Stimulated activated CD8-positive, alpha-beta memory T cell treated with anti-CD3 and anti-CD28 coated beads, Interleukin-4, amount 100 ng/mL, for 24 hours (primary cell): Measurements from ENCODE around the gene ELL.
"Not testable (repeated sequence)": the region's sequence is repeated elsewhere in the genome, so short reads cannot be mapped to it uniquely, and the experiment has no call there.

ENCODE experiments used
- DNase-seq: peaks from one replicate; pipeline ENCODE4 v3.0.0-alpha.2; 2020; ENCODE audit warnings: low read depth

Gene ELL

GRCh38 chr19:18521692-18522123, at the start of gene ELL:
ELL (minus strand) TSS chr19:18522070; CDS start chr19:18522055, 15 bp downstream.
- DNase-seq = no peak

- DNase-seq = no peak
Observed at GRCh38 chr19:18568367-18568766, 46.5 kb upstream of the ELL start.

DNA sequence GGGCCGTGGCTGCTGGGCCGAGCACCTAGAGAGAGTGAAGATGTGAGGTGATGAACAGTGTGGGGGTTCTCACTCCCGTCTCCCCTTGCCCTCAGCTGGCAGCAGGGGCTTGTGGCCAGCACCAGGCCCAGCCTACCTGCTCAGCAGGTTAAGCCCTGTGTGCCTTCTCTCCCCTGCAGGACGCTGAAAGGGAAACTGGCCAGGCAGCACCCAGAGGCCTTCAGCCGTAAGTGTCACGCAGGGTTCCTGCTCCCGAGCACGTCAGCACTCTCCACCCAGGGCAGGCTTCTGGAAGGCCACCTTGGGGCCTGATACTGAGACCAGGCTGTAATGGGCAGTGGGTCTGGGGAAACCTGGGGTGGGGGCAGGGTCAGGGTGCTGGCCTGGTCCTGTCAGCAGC, 45.1 kb upstream of the ELL start:
- DNase-seq = no peak

- no peak for DNase-seq
Observed at GRCh38 chr19:18562086-18562485, 40.2 kb upstream of the ELL start.

DNA sequence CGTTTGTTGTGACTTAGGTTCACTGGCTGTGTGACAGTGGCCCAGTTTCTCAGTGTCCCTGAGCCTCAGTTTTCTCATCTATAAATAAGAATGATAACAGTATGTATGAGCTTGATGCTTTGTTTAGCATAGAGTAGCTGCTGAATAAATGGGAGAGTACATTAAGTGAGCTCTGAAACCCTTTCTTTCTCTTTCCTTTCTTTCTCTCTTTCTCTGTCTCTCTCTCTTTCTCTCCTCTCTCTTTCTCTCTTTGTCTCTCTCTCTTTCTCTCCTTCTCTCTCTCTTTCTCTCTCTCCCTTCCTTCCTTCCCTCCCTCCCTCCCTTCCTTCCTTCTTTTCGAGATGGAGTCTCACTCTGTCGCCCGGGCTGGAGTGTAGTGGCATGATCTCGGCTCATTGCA, 37.8 kb upstream of the ELL start:
- no peak for DNase-seq

GRCh38 chr19:18558604-18559003, 36.7 kb upstream of the ELL start:
- DNase-seq = no peak

GRCh38 chr19:18558202-18558555, 36.3 kb upstream of the ELL start:
- DNase-seq = no peak

- peak; percentile 95 for DNase-seq
Observed at GRCh38 chr19:18557411-18558201, 35.7 kb upstream of the ELL start, which contains the start of gene KXD1. KXD1 (plus strand) TSS chr19:18557870; CDS start chr19:18562057, 4,187 bp downstream.

- DNase-seq = no peak
Observed at GRCh38 chr19:18551631-18552030, 29.8 kb upstream of the ELL start.

DNA sequence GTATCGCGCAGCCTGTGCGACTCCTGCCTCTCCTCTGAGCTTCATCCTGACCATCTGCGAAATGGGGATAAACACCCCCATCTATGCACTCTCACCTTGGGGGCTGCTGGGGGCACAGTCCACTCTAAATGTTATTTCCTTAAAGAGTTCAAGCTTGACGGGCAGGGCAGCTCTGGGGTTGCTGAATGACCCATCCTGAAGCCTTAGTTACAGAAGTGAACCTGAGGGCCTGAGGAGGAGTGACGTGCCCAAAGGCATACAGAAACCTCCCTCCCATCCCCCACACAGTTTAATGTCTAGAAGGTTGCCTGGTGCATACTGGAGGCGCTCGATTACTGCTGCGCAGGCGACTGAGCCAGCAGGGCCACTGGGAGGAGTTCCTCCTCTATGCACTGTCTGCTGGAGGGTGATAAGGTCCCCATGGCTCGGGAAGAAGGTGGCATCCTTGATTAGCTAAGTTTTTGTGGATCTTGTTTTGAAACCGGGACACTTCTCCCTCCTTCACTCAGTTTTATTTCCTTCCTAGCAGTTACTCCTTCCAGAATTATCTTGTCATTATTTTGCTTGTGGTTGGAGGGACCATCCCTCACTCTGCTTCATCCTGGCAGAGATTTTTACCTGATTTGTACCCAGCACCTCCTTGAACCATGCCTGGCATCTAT, 22.1 kb upstream of the ELL start:
- no peak for DNase-seq

DNA sequence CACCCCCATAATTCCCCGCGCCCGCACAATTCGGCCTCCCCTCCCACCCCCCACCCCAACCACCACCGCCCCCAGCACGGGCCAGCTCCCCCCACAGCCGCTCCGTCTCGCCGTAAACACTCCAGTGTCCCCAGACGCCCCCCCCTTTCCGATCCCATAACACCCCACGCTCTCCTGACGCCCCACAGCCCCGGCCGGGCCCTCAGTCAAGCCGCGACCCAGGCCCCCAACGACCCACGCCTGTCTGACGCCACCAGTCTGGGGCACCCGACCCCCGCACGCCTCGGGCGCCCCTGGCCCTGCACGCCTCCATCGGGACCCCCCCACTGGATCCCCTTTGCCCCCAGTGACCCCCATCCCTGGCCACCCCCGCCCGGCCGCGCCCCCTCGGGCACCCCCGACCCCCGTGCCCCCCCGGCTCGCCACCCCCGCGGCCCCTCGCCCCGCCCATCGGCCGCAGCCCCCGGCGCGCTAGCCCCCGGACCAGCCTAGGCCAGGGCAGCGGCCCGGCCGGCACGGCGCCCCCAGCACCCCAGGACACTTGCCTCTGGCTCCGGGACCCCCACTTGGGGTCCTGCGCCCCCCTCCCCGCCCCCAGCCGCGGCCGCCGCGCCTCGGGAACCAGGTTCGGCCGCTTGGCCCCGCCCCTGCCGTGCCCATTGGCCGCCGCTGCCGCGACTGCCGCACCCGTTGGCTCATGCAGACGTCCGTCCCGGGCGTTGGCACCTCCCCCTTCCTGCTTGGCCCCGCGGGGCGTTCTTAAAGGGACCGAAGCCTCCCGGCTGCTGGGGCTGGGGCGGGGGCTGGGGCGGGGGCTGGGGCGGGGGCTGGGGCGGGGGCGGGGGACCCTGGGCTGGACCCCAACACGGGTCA, 21.3 kb upstream of the ELL start, which contains the start of gene FKBP8:
TSS of gene FKBP8 (minus strand) at position 633 of the 873 bp plus-strand sequence. CDS start 1,603 bp downstream, outside the sequence.
- DNase-seq = peak; percentile 90

DNA sequence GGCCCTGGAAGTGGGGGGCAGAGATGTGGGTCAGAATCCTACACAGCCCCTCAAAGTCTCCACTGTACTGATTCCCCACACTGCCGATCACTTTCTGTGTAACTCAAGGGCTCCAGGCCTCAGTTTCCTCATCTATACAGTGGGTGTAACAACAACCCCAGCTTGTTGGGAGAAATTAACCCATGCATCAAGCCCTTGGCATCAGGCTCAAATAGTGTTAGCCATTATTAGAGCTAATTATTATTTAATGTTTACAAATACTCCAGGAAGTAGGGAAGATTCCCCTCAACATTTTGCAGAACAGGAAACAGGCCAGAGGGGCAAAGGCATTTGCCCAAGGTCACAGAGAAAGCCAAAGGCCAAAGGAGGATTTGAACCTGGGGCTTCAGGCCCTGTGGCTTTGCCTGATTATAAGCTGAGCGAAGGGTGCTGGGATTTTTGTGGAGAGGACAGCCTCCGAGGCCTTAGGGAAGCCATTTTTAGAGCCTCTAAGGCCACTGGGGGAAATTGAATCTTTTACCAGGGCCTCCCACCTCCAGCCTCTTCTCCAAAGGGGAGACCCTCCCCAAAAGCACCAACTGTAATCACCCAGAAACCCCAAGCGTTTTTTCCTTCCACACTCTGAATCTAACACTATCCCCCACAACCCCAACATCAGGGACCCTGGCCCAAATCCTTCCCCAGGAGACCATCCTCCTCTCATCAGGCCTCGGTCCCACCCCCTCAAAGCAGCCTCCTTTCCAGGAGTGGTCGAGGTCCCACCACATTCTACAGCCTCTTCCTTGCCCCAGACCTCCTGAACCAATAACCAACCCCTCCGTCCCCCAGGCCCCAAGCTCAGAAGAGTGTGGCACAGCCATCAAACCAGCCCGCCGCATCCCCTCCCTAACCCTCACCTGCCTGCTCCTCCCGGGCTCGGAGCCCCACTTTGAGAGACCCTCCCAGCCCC, 20.4 kb upstream of the ELL start:
- no peak for DNase-seq

DNA sequence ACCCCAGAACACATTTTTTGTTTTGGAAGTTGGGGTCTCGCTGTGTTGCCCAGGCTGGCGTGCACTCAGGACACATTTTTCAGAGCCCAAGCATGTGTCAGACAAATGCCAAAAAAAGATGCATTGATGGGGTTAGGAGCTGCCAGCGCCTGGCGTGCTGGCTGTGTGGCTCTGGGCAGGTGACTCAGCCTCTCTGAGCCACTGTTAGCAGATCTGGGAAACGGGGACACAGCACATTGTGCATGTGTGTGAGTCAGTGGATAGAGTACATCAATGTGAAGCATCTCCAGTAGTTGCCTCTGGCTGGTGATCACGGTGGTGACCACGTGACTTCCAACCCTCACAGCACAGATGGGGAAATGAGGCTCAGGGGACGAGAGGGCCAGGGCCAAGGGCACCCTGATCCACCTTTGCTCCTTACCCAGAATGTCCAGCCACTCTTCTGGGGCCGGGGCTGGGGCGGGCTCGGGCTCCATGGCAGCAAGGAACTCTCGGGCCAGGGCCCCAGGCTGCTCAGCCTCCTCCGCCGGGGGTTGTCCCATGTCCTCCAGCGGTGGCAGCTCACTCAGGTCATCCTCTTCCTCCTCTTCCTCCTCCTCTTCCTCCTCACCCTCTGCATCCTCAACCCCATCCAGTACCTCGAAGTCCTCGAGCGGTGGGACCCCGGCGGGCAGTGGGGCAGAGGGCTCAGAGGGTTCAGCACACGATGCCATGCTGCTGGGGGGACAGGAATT, 19.6 kb upstream of the ELL start:
- DNase-seq = no peak

DNA sequence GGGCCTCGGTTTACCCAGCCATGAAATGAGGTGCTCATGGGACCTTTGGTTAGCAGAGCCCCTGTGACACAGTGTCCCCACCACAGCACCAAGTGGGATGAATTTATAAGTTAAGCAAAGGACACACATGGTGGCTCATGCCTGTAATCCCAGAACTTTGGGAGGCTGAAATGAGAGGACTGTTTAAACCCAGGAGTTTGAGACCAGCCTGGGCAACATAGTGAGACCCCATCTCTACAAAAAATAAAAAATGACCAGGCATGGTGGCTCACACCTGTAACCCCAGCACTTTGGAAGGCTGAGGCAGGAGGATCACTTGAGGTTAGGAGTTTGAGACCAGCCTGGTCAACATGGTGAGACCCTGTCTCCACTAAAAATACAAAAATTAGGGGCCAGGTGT, 18.3 kb upstream of the ELL start:
- not testable (repeated sequence) for DNase-seq

- no peak for DNase-seq
Observed at GRCh38 chr19:18539372-18539771, 17.5 kb upstream of the ELL start.

DNA sequence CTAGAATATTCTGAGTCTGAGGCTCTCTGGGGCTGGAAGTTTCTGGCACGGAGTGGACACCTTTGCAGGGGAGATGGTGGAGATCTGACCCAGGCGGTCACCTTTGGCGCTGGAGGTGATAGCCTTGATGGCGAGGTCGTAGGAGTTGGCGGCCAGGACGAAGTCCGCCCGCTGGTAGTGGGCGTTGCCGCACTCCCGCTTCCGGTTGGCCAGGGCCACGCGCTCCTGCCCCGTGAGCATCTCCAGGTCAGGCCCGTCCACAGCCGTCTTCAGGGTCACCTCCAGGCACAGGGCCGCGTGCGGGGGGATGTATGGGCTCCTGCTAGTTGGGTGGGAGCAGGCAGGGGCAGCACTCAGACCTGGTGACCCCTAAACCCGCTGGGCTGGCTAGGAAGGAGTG, 16.2 kb upstream of the ELL start:
- no peak for DNase-seq

- no peak for DNase-seq
Observed at GRCh38 chr19:18537431-18537830, 15.6 kb upstream of the ELL start.

- DNase-seq = no peak
Observed at GRCh38 chr19:18536475-18536874, 14.6 kb upstream of the ELL start.

DNA sequence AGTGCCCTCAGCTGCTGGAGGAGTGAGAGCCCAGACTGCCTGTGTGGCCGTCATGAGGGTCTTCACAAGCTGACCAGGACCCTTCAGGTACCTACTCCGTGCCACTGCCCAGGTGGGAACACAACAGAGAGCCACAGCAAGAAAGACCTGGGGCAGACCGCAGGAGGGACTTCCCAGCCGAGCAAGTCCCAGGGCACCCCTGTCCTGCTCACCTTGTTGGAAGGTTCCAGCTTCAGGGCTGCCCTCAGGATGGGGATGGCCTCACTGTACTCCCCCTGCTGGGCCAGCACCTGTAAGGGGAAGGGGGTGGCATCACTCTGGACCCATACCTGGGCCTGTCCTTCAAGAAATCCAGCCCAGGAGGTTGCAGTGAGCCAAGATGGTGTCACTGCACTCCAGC, 11.2 kb upstream of the ELL start:
- DNase-seq = no peak

DNA sequence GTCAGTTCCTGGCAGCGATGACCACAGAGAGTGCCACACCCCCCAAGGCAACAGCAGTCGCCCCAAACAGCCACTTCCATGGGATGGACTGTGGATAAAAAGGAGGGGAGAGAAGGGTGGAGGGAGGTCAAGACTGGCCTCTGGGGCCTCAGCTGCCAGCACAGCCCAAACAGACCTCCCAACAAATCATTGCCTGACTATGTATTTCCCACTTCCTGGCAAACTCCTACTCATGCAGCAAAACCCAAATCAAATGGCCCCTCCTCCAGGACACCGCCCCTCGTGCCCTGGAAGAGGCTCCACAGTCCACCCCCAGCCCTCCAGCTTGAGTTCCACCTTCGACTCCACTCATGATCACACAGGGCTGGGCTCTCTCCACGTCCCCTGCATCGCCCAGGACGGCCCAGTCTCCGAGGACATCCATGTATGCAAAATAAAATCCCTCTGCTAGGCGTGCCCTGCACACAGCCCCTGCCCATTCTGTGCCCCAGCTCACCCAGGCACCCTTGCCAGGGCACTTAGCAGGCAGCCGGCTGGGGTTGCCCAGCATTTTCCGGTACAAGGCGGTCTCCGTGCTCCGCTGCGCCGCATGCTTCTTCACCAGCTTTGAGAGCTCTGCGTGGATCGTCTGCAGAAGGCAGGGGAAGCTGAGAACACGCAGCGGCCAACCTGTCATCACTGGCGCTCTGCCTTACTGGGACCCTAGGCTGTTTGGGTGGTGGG, 10.5 kb upstream of the ELL start:
- DNase-seq = no peak
